ENCODE measurements around the gene JPH2. TPM values are rescaled to one million over a fixed set of nuclear protein-coding genes. Genes with fewer than 3 reads are reported as not detected.

JPH2 gene
- total and polyA plus RNA-seq, 2 of the 4 experiments (the other 2 are of a cell fraction) = 0.44 to 0.54 TPM

- H3K14ac ChIP-seq (replicated peaks; ENCODE audit: low read depth, low read length) = no peak overlapping the region
- H3K4ac ChIP-seq (ENCODE audit: low read depth, low read length) = no peak overlapping the region
- no peak overlapping the region for H3K27ac ChIP-seq (ENCODE audit: insufficient read depth, low read length)
- H3K9ac ChIP-seq (ENCODE audit: low read depth, low read length) = no peak overlapping the region
- H3K36me3 ChIP-seq (ENCODE audit: control insufficient read depth, insufficient read depth, low read length) = no peaks in the 10 kb centered on the region
- intact Hi-C loops (cut with micrococcal nuclease) (loop anchor here (5.0 kb wide), 1 partner anchor 46 kb away; no protein-coding TSS in a partner anchor), in situ Hi-C loops (cut with MboI; ENCODE audit: low sequenced_read_pairs) (no loop called here), dilution Hi-C loops (cut with HindIII; ENCODE audit: low sequenced_read_pairs, unreplicated experiment) (no loop called here)
- no peak overlapping the region for H4K8ac ChIP-seq (ENCODE audit: low read depth in 2 of 2, low read length in 2 of 2)
- no peaks in the 10 kb centered on the region for H3K27me3 ChIP-seq (ENCODE audit: control insufficient read depth, insufficient read depth, low read length)
- H2BK20ac ChIP-seq (ENCODE audit: low read depth, low read length) = no peak overlapping the region
- no TSS peak for BruUV-seq (replicated peaks)
- DNase-seq (no peak), ATAC-seq (ENCODE audit: low read depth) (no peak)
- H2AK5ac ChIP-seq (ENCODE audit: low read depth, low read length) = no peak overlapping the region
- ChIA-PET POLR2A (ENCODE audit: unreplicated experiment) (no interaction called here), CTCF (no interaction called here)
- peaks cover 14% of the 10 kb centered on the region for H3K9me1 ChIP-seq (ENCODE audit: insufficient read depth, low read length)
- 100% methylated on average over 1 of the region's 3 CpGs; no CpG with 5 or more reads in 1 of the 2 experiments for WGBS, 2 experiments (ENCODE audit: extremely low coverage in 2 of 2, insufficient read length in 1 of 2)
- no peaks in the 10 kb centered on the region for H4K20me1 ChIP-seq (ENCODE audit: insufficient read depth, low read length)
- H3K56ac ChIP-seq (ENCODE audit: extremely low read depth, insufficient read depth, low read length) = no peak overlapping the region
- no peak overlapping the region for H2BK15ac ChIP-seq (ENCODE audit: low read depth, low read length)
- no peak overlapping the region for H2BK5ac ChIP-seq (ENCODE audit: low read depth, low read length, poor library complexity, severe bottlenecking)
- peaks cover 0 to 16% of the 10 kb centered on the region in 2 experiments; a peak in 2 of 4 replicates for H3K79me1 ChIP-seq (ENCODE audit: low read depth in 1 of 2, low read length in 2 of 2)
- no peak overlapping the region for H4K91ac ChIP-seq (ENCODE audit: insufficient read depth, low read depth, low read length)
- H3K4me1 ChIP-seq (ENCODE audit: control insufficient read depth, insufficient read depth, low read length) = peaks cover 19% of the 10 kb centered on the region
- no peak overlapping the region for H3K23ac ChIP-seq (ENCODE audit: low read depth, low read length)
- H4K5ac ChIP-seq (ENCODE audit: low read depth, low read length) = no peak overlapping the region
- no peak overlapping the region for H3K18ac ChIP-seq (ENCODE audit: low read depth, low read length)
- H2AK9ac ChIP-seq (replicated peaks; ENCODE audit: low read depth, low read length, poor library complexity) = no peak overlapping the region
- no peak overlapping the region for H3K4me3 ChIP-seq (ENCODE audit: insufficient read depth, low read depth, low read length)
- TF ChIP-seq BHLHE40 (IDR thresholded peaks at IDR 0.05; ENCODE audit: low read depth, low read length) (no peak), CHD1 (IDR thresholded peaks at IDR 0.05; ENCODE audit: low read depth, low read length) (no peak), POLR2A (IDR thresholded peaks at IDR 0.05; ENCODE audit: low read depth, low read length) (no peak), RAD21 (IDR thresholded peaks at IDR 0.05; ENCODE audit: low read length) (no peak), CEBPB (IDR thresholded peaks at IDR 0.05; ENCODE audit: low read depth, low read length) (no peak), MXI1 (IDR thresholded peaks at IDR 0.05; ENCODE audit: borderline replicate concordance, low read depth, low read length) (no peak), MAFK (IDR thresholded peaks at IDR 0.05; ENCODE audit: low read depth, low read length) (no peak), CTCF (conservative IDR thresholded peaks at IDR 0.05; ENCODE audit: low read depth, low read length) (no peak), ELK1 (IDR thresholded peaks at IDR 0.05; ENCODE audit: borderline replicate concordance, low read depth, low read length) (no peak), RCOR1 (IDR thresholded peaks at IDR 0.05; ENCODE audit: insufficient replicate concordance, low read length) (no peak), RFX5 (IDR thresholded peaks at IDR 0.05; ENCODE audit: low read depth, low read length) (no peak), USF2 (IDR thresholded peaks at IDR 0.05; ENCODE audit: low read depth, low read length) (no peak), FOS (IDR thresholded peaks at IDR 0.05; ENCODE audit: low read depth, low read length) (no peak), MAZ (IDR thresholded peaks at IDR 0.05; ENCODE audit: borderline replicate concordance, low read depth, low read length) (no peak)
- H3K4me2 ChIP-seq (ENCODE audit: low read depth, low read length) = no peak overlapping the region
- H2BK120ac ChIP-seq (ENCODE audit: low read depth, low read length) = no peak overlapping the region
- H3K9me3 ChIP-seq (ENCODE audit: control insufficient read depth, insufficient read depth, low read length) = no peaks in the 10 kb centered on the region
- H2AFZ ChIP-seq (replicated peaks; ENCODE audit: low read length, poor library complexity) = no peak overlapping the region
These were observed 4.1 kb downstream of the JPH2 start for GRCh38 chr20:44182863-44183262.
